Astrocyte of the cerebellum (primary cell): ENCODE measurements around the gene PRKG1.
"Not testable (repeated sequence)": the region's sequence is repeated elsewhere in the genome, so short reads cannot be mapped to it uniquely, and the experiment has no call there.

Source experiments
- DNase-seq: peaks from one replicate; pipeline ENCODE4 v3.0.0-alpha.2; 2011; ENCODE audit warnings: low read depth
- H3K4me3 ChIP-seq: 2 replicates; pipeline ENCODE4 v1.5.1; 2011; ENCODE audit warnings: mild to moderate bottlenecking, low read depth, low read length, moderate library complexity
- CTCF ChIP-seq: IDR thresholded peaks from 2 replicates; pipeline ENCODE4 v1.5.1; 2012; ENCODE audit warnings: low read length, low read depth, moderate library complexity, mild to moderate bottlenecking; ENCODE audit errors: missing control alignments
- in situ Hi-C: cut with HindIII; loops from 2 replicates; pipeline ENCODE4 v1.10.0; 2017; ENCODE audit warnings: low sequenced_read_pairs

PRKG1 gene

GRCh38 chr10:51745397-51745796 lies 671.1 kb downstream of the PRKG1 start:
- no peak overlapping the region for H3K4me3 ChIP-seq
- no peak for TF ChIP-seq CTCF
- in situ Hi-C loops = no loop called here
- no peak for DNase-seq

GRCh38 chr10:51747216-51747615 lies 672.9 kb downstream of the PRKG1 start:
- TF ChIP-seq CTCF = no peak
- no peak for DNase-seq
- no peak overlapping the region for H3K4me3 ChIP-seq
- in situ Hi-C loops = no loop called here

- DNase-seq = no peak
- no peak for TF ChIP-seq CTCF
- in situ Hi-C loops = no loop called here
- H3K4me3 ChIP-seq = no peak overlapping the region
Observed at GRCh38 chr10:51748959-51749358, 674.7 kb downstream of the PRKG1 start.

- no peak overlapping the region for H3K4me3 ChIP-seq
- DNase-seq = no peak
- in situ Hi-C loops = no loop called here
- TF ChIP-seq CTCF = no peak
Observed at GRCh38 chr10:51758366-51758765, 684.1 kb downstream of the PRKG1 start.

- DNase-seq, in situ Hi-C loops, H3K4me3 ChIP-seq: not testable (repeated sequence)
Observed at GRCh38 chr10:51758838-51759237, 684.6 kb downstream of the PRKG1 start.

- in situ Hi-C loops = no loop called here
- TF ChIP-seq CTCF = no peak
- no peak for DNase-seq
- H3K4me3 ChIP-seq = no peak overlapping the region
Observed at GRCh38 chr10:51759896-51760534, 685.7 kb downstream of the PRKG1 start.

- DNase-seq = no peak
- no peak for TF ChIP-seq CTCF
- H3K4me3 ChIP-seq = no peak overlapping the region
- in situ Hi-C loops = no loop called here
Observed at GRCh38 chr10:51760864-51761640, 686.8 kb downstream of the PRKG1 start.
